SK-N-MC (cell line): ENCODE results near the gene LPIN2.

Source experiments
- DNase-seq: peaks from one replicate; pipeline ENCODE4 v3.0.0-alpha.2; 2011; ENCODE audit warnings: low read depth, low spot score
- H3K27ac ChIP-seq: fragments of 200-600 bp; sonication (generic); 2 replicates; pipeline ENCODE4 v1.5.1; 2016; ENCODE audit warnings: mixed run types
- H3K36me3 ChIP-seq: fragments of 200-600 bp; sonication (generic); 2 replicates; pipeline ENCODE4 v1.6.1; 2017; ENCODE audit warnings: antibody characterized with exemption, low read length, mixed read lengths; ENCODE audit not compliant: insufficient read depth
- H3K4me3 ChIP-seq: fragments of 200-600 bp; sonication (generic); 2 replicates; pipeline ENCODE4 v1.5.1; 2016
- H3K9ac ChIP-seq: fragments of 200-600 bp; sonication (generic); 2 replicates; pipeline ENCODE4 v1.8.0; 2017; ENCODE audit warnings: mixed run types, mixed read lengths; ENCODE audit not compliant: insufficient read length
- H3K9me3 ChIP-seq: fragments of 200-600 bp; sonication (generic); 2 replicates; pipeline ENCODE4 v1.6.1; 2017; ENCODE audit warnings: low read depth, mild to moderate bottlenecking, antibody characterized with exemption, low read length, moderate library complexity, mixed read lengths
- EZH2 ChIP-seq: fragments of 200-600 bp; sonication (generic); IDR thresholded peaks from one replicate; pipeline ENCODE4 v1.6.1; 2017; ENCODE audit warnings: antibody characterized with exemption
- FOXP2 ChIP-seq: optimal IDR thresholded peaks from 2 replicates; pipeline ENCODE3; 2011; ENCODE audit warnings: mild to moderate bottlenecking, moderate library complexity; ENCODE audit not compliant: insufficient read depth; ENCODE audit errors: extremely low read length, control extremely low read depth
- POLR2AphosphoS5 ChIP-seq: IDR thresholded peaks from 2 replicates; pipeline ENCODE4 v1.6.1; 2012; ENCODE audit warnings: mild to moderate bottlenecking, low read depth, low read length, borderline replicate concordance

Gene LPIN2

DNA sequence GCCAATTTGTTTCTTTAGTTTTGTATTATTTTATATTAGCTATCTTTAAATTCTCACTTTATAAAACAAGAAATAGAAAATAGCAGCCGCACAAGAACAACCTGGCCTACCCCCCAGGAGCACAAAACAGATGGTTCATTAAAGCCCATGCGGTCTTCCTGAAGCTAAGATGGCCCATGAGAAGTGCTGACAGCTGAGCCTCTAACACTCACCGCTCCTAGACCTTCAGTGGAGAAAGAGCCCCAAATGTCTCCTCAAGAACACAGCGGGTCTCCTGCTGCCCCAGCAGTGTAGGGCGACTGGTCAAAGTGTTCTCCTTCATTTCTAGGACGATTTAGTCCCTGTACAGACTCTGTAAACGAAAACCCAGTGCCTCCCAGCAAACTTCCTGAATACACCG lies 45.1 kb downstream of the LPIN2 start:
- Histone ChIP-seq H3K4me3 (no peak overlapping the region), H3K9me3 (no peaks in the 10 kb centered on the region), H3K9ac (no peak overlapping the region), H3K27ac (no peak overlapping the region), H3K36me3 (no peaks in the 10 kb centered on the region)
- TF ChIP-seq FOXP2, result no peak
- no peak for TF ChIP-seq EZH2
- TF ChIP-seq POLR2AphosphoS5, result no peak
- DNase-seq, result no peak

GRCh38 chr18:2967357-2967756 lies 45.6 kb downstream of the LPIN2 start:
- no peak for TF ChIP-seq POLR2AphosphoS5
- no peak for TF ChIP-seq EZH2
- TF ChIP-seq FOXP2, result no peak
- H3K27ac ChIP-seq, result no peak overlapping the region
- no peaks in the 10 kb centered on the region for H3K36me3 ChIP-seq
- no peak for DNase-seq
- no peak overlapping the region for H3K9ac ChIP-seq
- no peaks in the 10 kb centered on the region for H3K9me3 ChIP-seq
- H3K4me3 ChIP-seq, result no peak overlapping the region

GRCh38 chr18:2966560-2966959 lies 46.4 kb downstream of the LPIN2 start:
- DNase-seq, result no peak
- no peak for TF ChIP-seq FOXP2
- H3K27ac ChIP-seq, result no peak overlapping the region
- no peak overlapping the region for H3K4me3 ChIP-seq
- H3K36me3 ChIP-seq, result no peaks in the 10 kb centered on the region
- H3K9me3 ChIP-seq, result no peaks in the 10 kb centered on the region
- no peak overlapping the region for H3K9ac ChIP-seq

- Histone ChIP-seq H3K4me3 (no peak overlapping the region), H3K9me3 (no peaks in the 10 kb centered on the region), H3K27ac (no peak overlapping the region), H3K36me3 (no peaks in the 10 kb centered on the region), H3K9ac (no peak overlapping the region)
- DNase-seq, result no peak
- no peak for TF ChIP-seq EZH2
- no peak for TF ChIP-seq POLR2AphosphoS5
- TF ChIP-seq FOXP2, result no peak
Observed at GRCh38 chr18:2965797-2966196, 47.1 kb downstream of the LPIN2 start.

GRCh38 chr18:2964361-2965010 lies 48.5 kb downstream of the LPIN2 start:
- Histone ChIP-seq H3K4me3 (no peak overlapping the region), H3K27ac (no peak overlapping the region), H3K9me3 (no peaks in the 10 kb centered on the region)

More at GRCh38 chr18:2964361-2965010, 48.5 kb downstream of the LPIN2 start:
- no peak for TF ChIP-seq FOXP2
- TF ChIP-seq POLR2AphosphoS5, result no peak
- no peak for TF ChIP-seq EZH2
- no peak for DNase-seq
- Histone ChIP-seq H3K36me3 (no peaks in the 10 kb centered on the region), H3K9ac (no peak overlapping the region)
